ENCODE measurements around the gene POLR2H.

GRCh38 chr3:184321666-184322065, 39.8 kb upstream of the POLR2H start:
- TF ChIP-seq CTCF (conservative IDR thresholded peaks at IDR 0.05 in 1 of 2, IDR thresholded peaks at IDR 0.05 in 1 of 2; ENCODE audit: extremely low read depth in 1 of 2, insufficient read depth in 1 of 2, low read depth in 1 of 2, low read length in 2 of 2) (no peak), EZH2 (IDR thresholded peaks at IDR 0.05; ENCODE audit: borderline replicate concordance, low read length) (no peak)
